ENCODE results near the gene RSPH6A. TPM values are rescaled to one million over a fixed set of nuclear protein-coding genes. Genes with fewer than 3 reads are reported as not detected.

RSPH6A gene
- total RNA-seq, 4 donors from 2014 or later: 0.38 to 0.68 TPM; not detected in 2

GRCh38 chr19:45862564-45863334 lies 47.6 kb upstream of the RSPH6A start, which contains the start of gene SYMPK:
TSS of gene SYMPK (minus strand) at chr19:45863147. CDS start at chr19:45854495, 8,652 bp downstream.
- H3K27ac ChIP-seq: peak within 1 kb of the TSS; percentile 89
- peaks cover 9% of the 10 kb centered on the region for H3K27me3 ChIP-seq
- no peaks in the 10 kb centered on the region for H3K36me3 ChIP-seq
- H3K4me3 ChIP-seq: peak within 1 kb of the TSS; percentile 73
- no peaks in the 10 kb centered on the region for H3K9me3 ChIP-seq
- 0% methylated on average over 45 of the region's 65 CpGs for WGBS
- H3K4me1 ChIP-seq: peaks cover 26% of the 10 kb centered on the region
- no peak for TF ChIP-seq CTCF (IDR thresholded peaks at IDR 0.05)
- TF ChIP-seq POLR2AphosphoS5 (IDR thresholded peaks at IDR 0.05): peak; percentile 11 to 77 (median 31)
- DNase-seq (ENCODE audit: low spot score in 2 of 2): peak; percentile 99

GRCh38 chr19:45862271-45862563 lies 47.1 kb upstream of the RSPH6A start:
- under 1% methylated on average over 11 of the region's 11 CpGs for WGBS
- no peaks in the 10 kb centered on the region for H3K9me3 ChIP-seq
- H3K4me3 ChIP-seq: peak overlapping the region; percentile 73
- H3K4me1 ChIP-seq: peaks cover 26% of the 10 kb centered on the region
- H3K27me3 ChIP-seq: peaks cover 9% of the 10 kb centered on the region
- peak overlapping the region; percentile 89 for H3K27ac ChIP-seq
- no peak for DNase-seq (ENCODE audit: low spot score in 2 of 2)
- no peak for TF ChIP-seq POLR2AphosphoS5 (IDR thresholded peaks at IDR 0.05)
- no peak for TF ChIP-seq CTCF (IDR thresholded peaks at IDR 0.05)
- no peak for TF ChIP-seq POLR2A (IDR thresholded peaks at IDR 0.05)
- TF ChIP-seq EP300 (IDR thresholded peaks at IDR 0.05): no peak
- no peaks in the 10 kb centered on the region for H3K36me3 ChIP-seq

- H3K9me3 ChIP-seq: no peaks in the 10 kb centered on the region
- DNase-seq (ENCODE audit: low spot score in 2 of 2): no peak
- 86% methylated on average over 15 of the region's 15 CpGs for WGBS
- H3K27me3 ChIP-seq: peaks cover 9% of the 10 kb centered on the region
- no peak overlapping the region for H3K27ac ChIP-seq
- H3K4me1 ChIP-seq: peaks cover 26% of the 10 kb centered on the region
- H3K4me3 ChIP-seq: no peak overlapping the region
- no peak for TF ChIP-seq CTCF (IDR thresholded peaks at IDR 0.05)
- TF ChIP-seq EP300 (IDR thresholded peaks at IDR 0.05): no peak
- no peak for TF ChIP-seq POLR2A (IDR thresholded peaks at IDR 0.05)
- TF ChIP-seq POLR2AphosphoS5 (IDR thresholded peaks at IDR 0.05): no peak
- no peaks in the 10 kb centered on the region for H3K36me3 ChIP-seq
Measured at GRCh38 chr19:45860359-45861259, 45.5 kb upstream of the RSPH6A start.

GRCh38 chr19:45854167-45854778 lies 39.2 kb upstream of the RSPH6A start:
- no peak for TF ChIP-seq CTCF (IDR thresholded peaks at IDR 0.05)
- TF ChIP-seq POLR2A (IDR thresholded peaks at IDR 0.05): no peak
- no peak for TF ChIP-seq EP300 (IDR thresholded peaks at IDR 0.05)
- TF ChIP-seq POLR2AphosphoS5 (IDR thresholded peaks at IDR 0.05): no peak
- Histone ChIP-seq H3K27ac (no peak overlapping the region), H3K9me3 (no peaks in the 10 kb centered on the region), H3K4me3 (no peak overlapping the region), H3K27me3 (no peaks in the 10 kb centered on the region), H3K36me3 (peaks cover 53% of the 10 kb centered on the region), H3K4me1 (no peaks in the 10 kb centered on the region)
- DNase-seq (ENCODE audit: low spot score in 2 of 2): no peak
- WGBS: 95% methylated on average over 16 of the region's 16 CpGs

GRCh38 chr19:45852983-45853382 lies 37.9 kb upstream of the RSPH6A start:
- no peaks in the 10 kb centered on the region for H3K4me1 ChIP-seq
- H3K36me3 ChIP-seq: peaks cover 65% of the 10 kb centered on the region
- WGBS: 65% methylated on average over 5 of the region's 7 CpGs

More at GRCh38 chr19:45852983-45853382, 37.9 kb upstream of the RSPH6A start:
- Histone ChIP-seq H3K27me3 (no peaks in the 10 kb centered on the region), H3K27ac (no peak overlapping the region), H3K4me3 (no peak overlapping the region), H3K9me3 (no peaks in the 10 kb centered on the region)
- no peak for TF ChIP-seq EP300 (IDR thresholded peaks at IDR 0.05)
- TF ChIP-seq POLR2A (IDR thresholded peaks at IDR 0.05): no peak
- TF ChIP-seq POLR2AphosphoS5 (IDR thresholded peaks at IDR 0.05): no peak
- no peak for TF ChIP-seq CTCF (IDR thresholded peaks at IDR 0.05)
- no peak for DNase-seq (ENCODE audit: low spot score in 2 of 2)

Measured in suprapubic skin (tissue), 4 donors.